DND-41 (cell line): ENCODE measurements around the gene OR12D2.

ENCODE experiments used
- EZH2 ChIP-seq: IDR thresholded peaks from 3 replicates; pipeline ENCODE4 v1.6.1; 2012; ENCODE audit warnings: borderline replicate concordance, low read depth, mild to moderate bottlenecking, moderate library complexity, low read length, inconsistent platforms; ENCODE audit not compliant: severe bottlenecking
- TF ChIP-seq, protein P1 (sequence below): IDR thresholded peaks from 2 replicates; pipeline ENCODE4 v1.5.1; 2012; ENCODE audit warnings: borderline replicate concordance, low read length, moderate library complexity, mild to moderate bottlenecking; ENCODE audit not compliant: poor library complexity, severe bottlenecking; ENCODE audit errors: extremely low read depth

DNA sequence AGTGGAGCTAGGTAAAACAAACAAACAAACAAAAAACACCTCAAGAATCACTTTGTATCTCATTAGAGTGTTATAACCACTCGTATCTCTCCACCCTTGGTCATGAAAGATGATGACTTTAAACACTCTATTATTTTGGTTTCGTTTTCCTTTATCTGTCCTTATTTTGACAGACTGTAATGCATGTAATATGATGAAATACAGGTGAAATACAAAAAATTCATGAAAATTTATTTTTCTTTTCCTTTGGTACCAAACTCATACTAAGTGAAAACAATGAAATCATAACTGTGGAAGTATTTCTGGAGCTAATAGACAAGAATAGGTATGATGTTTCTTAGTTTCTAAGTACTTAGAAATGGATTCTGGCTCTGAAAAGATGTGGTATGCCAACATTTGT is 4.1 kb downstream of the OR12D2 start:
- TF ChIP-seq, protein P1, sequence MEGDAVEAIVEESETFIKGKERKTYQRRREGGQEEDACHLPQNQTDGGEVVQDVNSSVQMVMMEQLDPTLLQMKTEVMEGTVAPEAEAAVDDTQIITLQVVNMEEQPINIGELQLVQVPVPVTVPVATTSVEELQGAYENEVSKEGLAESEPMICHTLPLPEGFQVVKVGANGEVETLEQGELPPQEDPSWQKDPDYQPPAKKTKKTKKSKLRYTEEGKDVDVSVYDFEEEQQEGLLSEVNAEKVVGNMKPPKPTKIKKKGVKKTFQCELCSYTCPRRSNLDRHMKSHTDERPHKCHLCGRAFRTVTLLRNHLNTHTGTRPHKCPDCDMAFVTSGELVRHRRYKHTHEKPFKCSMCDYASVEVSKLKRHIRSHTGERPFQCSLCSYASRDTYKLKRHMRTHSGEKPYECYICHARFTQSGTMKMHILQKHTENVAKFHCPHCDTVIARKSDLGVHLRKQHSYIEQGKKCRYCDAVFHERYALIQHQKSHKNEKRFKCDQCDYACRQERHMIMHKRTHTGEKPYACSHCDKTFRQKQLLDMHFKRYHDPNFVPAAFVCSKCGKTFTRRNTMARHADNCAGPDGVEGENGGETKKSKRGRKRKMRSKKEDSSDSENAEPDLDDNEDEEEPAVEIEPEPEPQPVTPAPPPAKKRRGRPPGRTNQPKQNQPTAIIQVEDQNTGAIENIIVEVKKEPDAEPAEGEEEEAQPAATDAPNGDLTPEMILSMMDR, result no peak
- no peak for TF ChIP-seq EZH2
